Measurements from ENCODE around the gene RICTOR. TPM values are rescaled to one million over a fixed set of nuclear protein-coding genes. Genes with fewer than 3 reads are reported as not detected.

The RICTOR gene
- total RNA-seq: 10 to 100 TPM; 11.1 to 32.6 (median 18.2) TPM

- H3K36me3 ChIP-seq: no peaks in the 10 kb centered on the region
- TF ChIP-seq CTCF (IDR thresholded peaks at IDR 0.05): no peak
- peak in 2 of 4 donors; percentile 35 to 79 for TF ChIP-seq POLR2A (IDR thresholded peaks at IDR 0.05)
- no peaks in the 10 kb centered on the region for H3K9me3 ChIP-seq
- intact Hi-C loops (cut with DNase I): no loop called here
- peak within 1 kb of the TSS; percentile 90 to 99 (median 96) for H3K4me3 ChIP-seq
- H3K27me3 ChIP-seq: no peaks in the 10 kb centered on the region
- peak; percentile 48 for DNase-seq
- peaks cover 0 to 50% (median 17%) of the 10 kb centered on the region in 3 donors for H3K4me1 ChIP-seq
- H3K27ac ChIP-seq: peak within 1 kb of the TSS; percentile 98 to 99 (median 98)
- WGBS, 2 donors: 0% methylated on average over 1 to 15 of the region's 94 CpGs
These were observed at the start of gene RICTOR for GRCh38 chr5:39074017-39074814. TSS of gene RICTOR (minus strand) at chr5:39074399. CDS start at chr5:39074377, 22 bp downstream.

GRCh38 chr5:39121922-39122321, 47.7 kb upstream of the RICTOR start:
- intact Hi-C loops (cut with DNase I): no loop called here
- TF ChIP-seq POLR2A (IDR thresholded peaks at IDR 0.05) (no peak), CTCF (IDR thresholded peaks at IDR 0.05) (no peak)

GRCh38 chr5:39121315-39121714, 47.1 kb upstream of the RICTOR start:
- no peak for TF ChIP-seq POLR2A (IDR thresholded peaks at IDR 0.05)
- no peak for TF ChIP-seq CTCF (IDR thresholded peaks at IDR 0.05)
- intact Hi-C loops (cut with DNase I): no loop called here
- Histone ChIP-seq H3K27me3 (no peaks in the 10 kb centered on the region), H3K27ac (no peak overlapping the region), H3K4me1 (no peaks in the 10 kb centered on the region), H3K9me3 (no peaks in the 10 kb centered on the region), H3K4me3 (no peak overlapping the region), H3K36me3 (no peaks in the 10 kb centered on the region)
- no peak for DNase-seq
- WGBS, 2 donors: 52 to 58% methylated on average over 1 of the region's 1 CpG

More at GRCh38 chr5:39121922-39122321, 47.7 kb upstream of the RICTOR start:
- H3K4me1 ChIP-seq: no peaks in the 10 kb centered on the region
- H3K27ac ChIP-seq: no peak overlapping the region
- H3K27me3 ChIP-seq: no peaks in the 10 kb centered on the region
- no peaks in the 10 kb centered on the region for H3K9me3 ChIP-seq
- DNase-seq: no peak
- H3K36me3 ChIP-seq: no peaks in the 10 kb centered on the region
- WGBS, 2 donors: 81 to 86% methylated on average over 2 of the region's 2 CpGs
- H3K4me3 ChIP-seq: no peak overlapping the region

GRCh38 chr5:39120052-39120420, 45.8 kb upstream of the RICTOR start:
- Histone ChIP-seq H3K4me3 (no peak overlapping the region), H3K36me3 (no peaks in the 10 kb centered on the region), H3K9me3 (no peaks in the 10 kb centered on the region), H3K4me1 (no peaks in the 10 kb centered on the region), H3K27me3 (no peaks in the 10 kb centered on the region), H3K27ac (no peak overlapping the region)
- no peak for TF ChIP-seq CTCF (IDR thresholded peaks at IDR 0.05)
- no peak for TF ChIP-seq POLR2A (IDR thresholded peaks at IDR 0.05)
- DNase-seq: no peak
- 78 to 79% methylated on average over 1 of the region's 1 CpG for WGBS, 2 donors
- intact Hi-C loops (cut with DNase I): no loop called here

GRCh38 chr5:39119404-39120051, 45.3 kb upstream of the RICTOR start:
- H3K27ac ChIP-seq: no peak overlapping the region
- 63 to 72% methylated on average over 3 of the region's 3 CpGs for WGBS, 2 donors
- H3K4me1 ChIP-seq: no peaks in the 10 kb centered on the region
- H3K36me3 ChIP-seq: no peaks in the 10 kb centered on the region
- H3K27me3 ChIP-seq: no peaks in the 10 kb centered on the region
- intact Hi-C loops (cut with DNase I): no loop called here
- no peak for DNase-seq
- no peak overlapping the region for H3K4me3 ChIP-seq
- no peaks in the 10 kb centered on the region for H3K9me3 ChIP-seq
- TF ChIP-seq CTCF (IDR thresholded peaks at IDR 0.05) (no peak), POLR2A (IDR thresholded peaks at IDR 0.05) (no peak)

Measured in esophagus squamous epithelium (tissue), 5 donors.